Measurements from ENCODE around the gene UBXN4.

DNA sequence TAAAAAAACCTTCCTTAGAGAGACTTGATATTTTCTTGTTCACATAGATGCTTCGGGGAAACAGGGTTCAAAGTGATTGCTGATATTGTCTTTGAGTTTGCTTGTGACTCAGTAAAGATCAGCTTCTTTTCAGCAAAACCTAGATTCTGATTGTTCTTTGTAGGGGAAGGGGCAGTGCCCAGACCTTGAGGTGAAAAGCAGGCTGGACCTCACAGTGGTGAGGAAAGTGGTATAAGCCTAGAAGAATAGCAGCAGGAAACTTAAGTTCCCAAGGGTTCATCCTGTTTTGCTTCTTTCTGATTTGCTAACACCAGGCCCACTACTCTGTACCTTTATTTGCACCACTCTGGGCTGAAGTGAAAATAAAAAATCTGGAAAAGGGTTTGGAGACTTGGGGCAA lies 20.9 kb downstream of the UBXN4 start:
- TF ChIP-seq, protein P1, sequence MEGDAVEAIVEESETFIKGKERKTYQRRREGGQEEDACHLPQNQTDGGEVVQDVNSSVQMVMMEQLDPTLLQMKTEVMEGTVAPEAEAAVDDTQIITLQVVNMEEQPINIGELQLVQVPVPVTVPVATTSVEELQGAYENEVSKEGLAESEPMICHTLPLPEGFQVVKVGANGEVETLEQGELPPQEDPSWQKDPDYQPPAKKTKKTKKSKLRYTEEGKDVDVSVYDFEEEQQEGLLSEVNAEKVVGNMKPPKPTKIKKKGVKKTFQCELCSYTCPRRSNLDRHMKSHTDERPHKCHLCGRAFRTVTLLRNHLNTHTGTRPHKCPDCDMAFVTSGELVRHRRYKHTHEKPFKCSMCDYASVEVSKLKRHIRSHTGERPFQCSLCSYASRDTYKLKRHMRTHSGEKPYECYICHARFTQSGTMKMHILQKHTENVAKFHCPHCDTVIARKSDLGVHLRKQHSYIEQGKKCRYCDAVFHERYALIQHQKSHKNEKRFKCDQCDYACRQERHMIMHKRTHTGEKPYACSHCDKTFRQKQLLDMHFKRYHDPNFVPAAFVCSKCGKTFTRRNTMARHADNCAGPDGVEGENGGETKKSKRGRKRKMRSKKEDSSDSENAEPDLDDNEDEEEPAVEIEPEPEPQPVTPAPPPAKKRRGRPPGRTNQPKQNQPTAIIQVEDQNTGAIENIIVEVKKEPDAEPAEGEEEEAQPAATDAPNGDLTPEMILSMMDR (IDR thresholded peaks at IDR 0.05), result no peak
- TF ChIP-seq POLR2AphosphoS5 (IDR thresholded peaks at IDR 0.05; ENCODE audit: low read depth, low read length) (no peak), TCF7L2 (IDR thresholded peaks at IDR 0.05; ENCODE audit: low read depth, low read length) (no peak), REST (IDR thresholded peaks at IDR 0.05; ENCODE audit: insufficient read depth in 1 of 2, low read depth in 2 of 2, low read length in 1 of 2) (no peak), SIN3A (IDR thresholded peaks at IDR 0.05; ENCODE audit: borderline replicate concordance, insufficient read depth, low read depth, low read length) (no peak)

Data from Panc1 (cell line).